WERI-Rb-1 (cell line): ENCODE results near the gene FRZB.
"Not testable (repeated sequence)": the region's sequence is repeated elsewhere in the genome, so short reads cannot be mapped to it uniquely, and the experiment has no call there.

Experiments
- DNase-seq: peaks from one replicate; pipeline ENCODE4 v3.0.0-alpha.2; 2020
- H3K27ac ChIP-seq: fragments of 250-450 bp; sonication (Bioruptor Pico); 2 replicates; pipeline ENCODE4 v1.5.1; 2020; ENCODE audit warnings: mild to moderate bottlenecking, moderate library complexity
- H3K27me3 ChIP-seq: fragments of 250-450 bp; sonication (Bioruptor Pico); 2 replicates; pipeline ENCODE4 v1.5.1; 2021; ENCODE audit warnings: mild to moderate bottlenecking, low read depth, moderate library complexity; ENCODE audit not compliant: insufficient read depth, severe bottlenecking
- H3K36me3 ChIP-seq: fragments of 250-450 bp; sonication (Bioruptor Pico); 2 replicates; pipeline ENCODE4 v1.5.1; 2020; ENCODE audit warnings: mild to moderate bottlenecking, moderate library complexity
- H3K4me3 ChIP-seq: 2 replicates; pipeline ENCODE4 v1.5.1; 2011; ENCODE audit warnings: low read depth, mild to moderate bottlenecking, control low read depth, low read length
- H3K9me3 ChIP-seq: fragments of 250-450 bp; sonication (Bioruptor Pico); 2 replicates; pipeline ENCODE4 v1.5.1; 2021; ENCODE audit warnings: mild to moderate bottlenecking, moderate library complexity; ENCODE audit not compliant: severe bottlenecking
- CTCF ChIP-seq: IDR thresholded peaks from 2 replicates; pipeline ENCODE4 v1.5.1; 2011; ENCODE audit warnings: low read depth, mild to moderate bottlenecking, control low read depth, inconsistent platforms, low read length

FRZB gene

DNA sequence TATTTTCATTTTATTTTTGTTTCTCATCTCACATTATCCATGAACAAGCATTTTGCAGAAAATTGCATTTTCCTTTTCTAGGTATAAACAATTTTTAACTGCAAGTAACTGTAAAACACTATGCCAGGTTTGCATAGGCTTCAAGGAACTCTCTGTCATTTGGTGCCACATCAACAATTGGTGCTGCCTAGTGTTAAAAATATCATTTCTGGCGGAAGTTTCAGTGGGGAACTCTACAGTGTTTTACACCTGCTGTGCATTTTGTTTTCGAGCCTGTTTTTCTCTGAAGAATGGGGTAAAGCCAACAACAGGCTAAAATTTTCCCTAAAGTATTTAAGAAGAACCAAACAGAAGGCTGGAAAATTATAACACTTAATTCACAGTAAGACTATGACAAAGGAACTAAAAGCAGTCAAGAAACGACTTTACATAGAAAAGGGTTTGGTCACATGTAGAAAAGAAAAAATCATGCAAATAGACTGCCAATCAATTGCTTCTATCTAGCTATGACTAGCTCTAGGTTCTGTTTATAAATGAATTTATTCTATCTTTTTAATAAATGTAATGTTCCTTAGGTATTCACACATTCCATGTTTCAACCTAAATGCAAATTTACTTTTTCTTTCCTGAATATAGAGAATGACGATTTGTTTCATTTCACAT lies 21.4 kb upstream of the FRZB start:
- Histone ChIP-seq H3K36me3 (no peaks in the 10 kb centered on the region), H3K4me3 (no peak overlapping the region), H3K9me3 (no peaks in the 10 kb centered on the region), H3K27me3 (no peaks in the 10 kb centered on the region), H3K27ac (no peak overlapping the region)
- no peak for TF ChIP-seq CTCF
- no peak for DNase-seq

- no peaks in the 10 kb centered on the region for H3K9me3 ChIP-seq
- H3K4me3 ChIP-seq, result no peak overlapping the region
Observed at GRCh38 chr2:182887093-182887492, 20.7 kb upstream of the FRZB start.

DNA sequence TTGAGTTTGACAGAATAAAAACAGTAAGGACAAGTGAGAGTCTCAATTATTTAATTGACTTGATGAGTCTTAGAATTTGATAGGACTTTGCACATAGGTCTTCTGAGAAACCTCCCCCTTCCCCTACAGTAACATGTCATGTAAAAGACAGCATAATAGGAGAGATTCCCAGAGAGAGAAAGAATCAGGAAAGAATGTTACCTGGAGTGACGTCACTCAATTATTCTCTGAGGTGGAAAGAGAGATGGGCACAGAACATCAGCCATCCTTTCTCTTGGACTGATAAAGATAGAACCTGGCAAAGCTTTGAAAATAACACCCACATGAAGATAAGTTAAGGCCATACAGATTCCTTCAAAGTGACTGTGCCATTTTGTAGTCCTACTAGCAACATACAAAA lies 19.3 kb upstream of the FRZB start:
- peaks cover 3% of the 10 kb centered on the region for H3K9me3 ChIP-seq
- DNase-seq, result no peak
- no peak overlapping the region for H3K4me3 ChIP-seq
- no peak for TF ChIP-seq CTCF
- no peaks in the 10 kb centered on the region for H3K27me3 ChIP-seq
- H3K27ac ChIP-seq, result no peak overlapping the region
- H3K36me3 ChIP-seq, result no peaks in the 10 kb centered on the region

More at GRCh38 chr2:182887093-182887492, 20.7 kb upstream of the FRZB start:
- H3K36me3 ChIP-seq, result no peaks in the 10 kb centered on the region
- H3K27ac ChIP-seq, result no peak overlapping the region
- no peak for TF ChIP-seq CTCF
- no peaks in the 10 kb centered on the region for H3K27me3 ChIP-seq
- DNase-seq, result no peak

GRCh38 chr2:182883451-182883850 lies 17.0 kb upstream of the FRZB start:
- H3K4me3 ChIP-seq, result no peak overlapping the region

DNA sequence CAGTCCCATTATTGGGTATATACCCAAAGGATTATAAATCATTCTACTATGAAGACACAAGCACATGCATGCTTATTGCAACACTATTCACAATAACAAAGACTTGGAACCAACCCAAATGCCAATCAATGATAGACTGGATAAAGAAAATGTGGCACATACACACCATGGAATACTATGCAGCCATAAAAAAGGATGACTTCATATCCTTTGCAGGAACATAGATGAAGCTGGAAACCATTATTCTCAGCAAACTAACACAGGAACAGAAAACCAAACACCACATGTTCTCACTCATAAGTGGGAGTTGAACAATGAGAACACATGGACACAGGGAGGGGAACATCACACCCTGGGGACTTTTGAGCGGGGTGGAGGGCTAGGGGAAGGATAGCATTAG lies 13.7 kb upstream of the FRZB start:
- not testable (repeated sequence) for H3K27me3 ChIP-seq, H3K4me3 ChIP-seq, H3K27ac ChIP-seq, DNase-seq, H3K9me3 ChIP-seq, H3K36me3 ChIP-seq

More at GRCh38 chr2:182883451-182883850, 17.0 kb upstream of the FRZB start:
- no peak overlapping the region for H3K27ac ChIP-seq
- no peaks in the 10 kb centered on the region for H3K27me3 ChIP-seq
- no peaks in the 10 kb centered on the region for H3K36me3 ChIP-seq
- no peak for TF ChIP-seq CTCF
- H3K9me3 ChIP-seq, result peaks cover 7% of the 10 kb centered on the region
- no peak for DNase-seq

- not testable (repeated sequence) for H3K36me3 ChIP-seq, H3K4me3 ChIP-seq, H3K27ac ChIP-seq, H3K27me3 ChIP-seq, H3K9me3 ChIP-seq, DNase-seq
Observed at GRCh38 chr2:182876653-182877052, 10.2 kb upstream of the FRZB start.

DNA sequence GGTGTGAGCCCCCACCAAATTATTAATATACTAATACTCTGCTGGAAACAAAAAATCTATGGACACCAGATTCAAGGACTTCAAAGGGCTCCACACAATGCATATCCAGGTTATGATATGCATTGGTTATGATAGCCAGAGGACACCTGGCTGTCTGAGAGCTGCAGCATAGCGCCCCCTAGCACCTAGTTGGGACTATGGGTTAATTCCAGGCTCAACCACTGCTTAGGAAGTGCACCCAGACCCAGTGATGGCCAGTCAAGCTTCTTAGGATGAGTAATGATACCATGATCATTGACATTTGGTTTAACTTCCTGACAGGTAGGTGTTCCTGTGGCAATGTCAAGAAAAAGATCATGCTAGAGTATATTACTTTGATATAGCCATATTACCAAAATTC lies 3.8 kb upstream of the FRZB start:
- TF ChIP-seq CTCF, result peak; percentile 79
- Histone ChIP-seq H3K4me3 (no peak overlapping the region), H3K9me3 (no peaks in the 10 kb centered on the region), H3K36me3 (no peaks in the 10 kb centered on the region), H3K27ac (no peak overlapping the region), H3K27me3 (no peaks in the 10 kb centered on the region)
- DNase-seq, result peak; percentile 57
